Amygdala (tissue), 56 donors: ENCODE data around the gene CHD1.

ENCODE experiments used
- DNase-seq, 56 donors: peaks; one replicate each; lab custom pipeline; 2025; lab: John Stamatoyannopoulos, UW

CHD1 gene

DNA sequence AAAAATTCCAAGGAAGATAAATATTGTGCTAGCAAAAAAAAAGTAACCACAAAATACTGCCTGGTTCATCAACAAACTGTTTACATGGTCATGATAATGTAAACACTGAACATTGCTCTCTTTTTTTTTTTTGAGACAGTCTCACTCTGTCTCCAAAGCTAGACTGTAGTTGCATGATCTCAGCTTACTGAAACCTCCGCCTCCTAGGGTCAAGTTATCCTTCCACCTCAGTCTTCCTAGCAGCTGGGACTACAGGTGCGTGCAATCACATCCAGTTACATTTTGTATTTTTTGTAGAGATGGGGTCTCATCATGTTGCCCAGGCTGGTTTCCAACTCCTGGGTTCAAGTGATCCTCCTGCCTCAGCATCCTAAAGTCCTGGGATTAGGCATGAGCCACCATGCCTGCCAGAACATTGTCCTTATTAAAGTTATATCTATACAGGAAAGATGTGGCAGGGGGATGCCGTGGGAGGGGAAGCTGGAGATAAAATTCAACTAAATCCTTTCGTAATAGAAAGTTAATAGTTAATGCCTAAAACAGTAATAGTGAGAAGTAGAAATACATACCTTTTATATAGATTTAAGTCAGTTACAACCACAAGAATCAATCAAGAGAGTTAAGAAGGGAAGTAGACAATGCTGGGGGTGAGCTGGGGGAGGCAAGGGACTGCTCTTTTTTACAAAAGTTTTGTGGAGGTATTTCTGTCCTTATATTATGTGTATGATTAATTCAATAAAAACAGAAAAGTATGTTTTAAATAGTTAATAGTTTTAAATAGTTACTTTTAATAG is 103.0 kb downstream of the CHD1 start:
- no peak for DNase-seq

- no peak for DNase-seq
These were observed 112.1 kb downstream of the CHD1 start for GRCh38 chr5:98816582-98817222.

GRCh38 chr5:98813755-98814154 is 115.1 kb downstream of the CHD1 start:
- DNase-seq = no peak

- DNase-seq = no peak
These were observed 118.6 kb downstream of the CHD1 start for GRCh38 chr5:98810206-98810605.

DNA sequence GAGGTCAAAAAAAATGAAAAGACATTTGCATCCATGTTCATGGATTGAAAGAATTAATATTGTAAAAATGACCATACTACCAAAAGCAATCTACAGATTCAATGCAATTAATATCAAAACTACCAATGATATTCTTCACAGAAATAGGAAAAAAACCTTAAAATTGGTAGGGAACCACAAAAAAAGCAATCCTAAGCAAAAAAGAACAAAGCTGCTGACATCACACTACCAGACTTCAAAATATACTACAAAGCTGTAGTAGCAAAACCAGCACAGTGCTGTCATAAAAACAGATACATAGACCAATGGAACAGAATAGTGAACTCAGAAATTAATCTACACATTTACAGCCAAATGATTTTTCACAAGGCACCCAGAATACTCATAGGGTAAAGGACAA is 121.0 kb downstream of the CHD1 start:
- no peak for DNase-seq

GRCh38 chr5:98805070-98805469 is 123.7 kb downstream of the CHD1 start:
- no peak for DNase-seq

DNA sequence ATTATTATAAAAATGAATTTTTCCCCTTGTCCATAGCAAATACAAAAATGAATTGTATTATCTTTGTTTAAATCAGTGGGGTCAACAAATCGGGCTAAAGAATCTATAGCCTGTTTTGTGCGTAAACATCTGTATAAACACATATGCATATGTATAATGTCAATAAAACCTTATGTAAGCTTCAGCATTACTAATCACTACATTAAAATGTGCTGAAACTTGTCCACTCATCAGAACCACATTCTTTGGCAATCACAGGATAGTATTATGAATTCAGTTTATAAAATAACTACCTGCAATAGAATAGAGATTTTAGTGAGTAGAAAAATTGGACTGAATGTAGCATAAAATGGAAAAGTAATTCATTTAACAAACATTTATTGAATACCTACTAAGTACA is 124.7 kb downstream of the CHD1 start:
- DNase-seq = no peak
